Measurements from ENCODE around the gene LGR6.

DNA sequence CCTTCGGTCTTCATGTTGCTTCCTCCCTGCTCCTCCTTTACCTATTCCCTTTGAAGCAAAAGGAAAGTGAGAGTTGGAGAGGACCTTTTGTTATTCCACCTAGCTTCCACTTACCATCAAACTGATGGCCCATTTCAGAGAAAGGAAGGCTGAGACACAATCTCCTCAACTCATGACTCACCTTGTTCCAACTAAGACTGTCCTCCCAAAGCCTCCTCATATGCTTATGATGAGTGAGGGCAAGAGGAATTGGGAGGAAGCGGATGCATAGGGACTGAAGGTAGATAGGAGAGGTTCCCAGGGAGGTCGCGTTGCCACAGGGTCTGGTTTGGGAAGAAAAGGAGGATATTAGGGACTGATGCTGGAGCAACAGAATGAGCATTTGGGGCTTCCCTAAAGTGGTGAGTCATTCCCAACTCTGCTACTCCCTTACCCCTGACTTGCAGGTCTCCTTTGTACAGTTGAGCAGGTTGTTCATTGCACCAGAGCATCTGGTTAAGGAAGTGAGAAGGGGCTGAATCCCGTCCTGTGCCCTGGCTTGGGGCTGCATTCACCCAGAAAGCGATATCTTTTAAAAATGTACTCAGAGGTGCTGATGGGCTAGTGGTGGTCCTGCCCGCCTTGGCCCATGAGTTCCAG is 35.0 kb downstream of the LGR6 start:
- TF ChIP-seq, protein P1, sequence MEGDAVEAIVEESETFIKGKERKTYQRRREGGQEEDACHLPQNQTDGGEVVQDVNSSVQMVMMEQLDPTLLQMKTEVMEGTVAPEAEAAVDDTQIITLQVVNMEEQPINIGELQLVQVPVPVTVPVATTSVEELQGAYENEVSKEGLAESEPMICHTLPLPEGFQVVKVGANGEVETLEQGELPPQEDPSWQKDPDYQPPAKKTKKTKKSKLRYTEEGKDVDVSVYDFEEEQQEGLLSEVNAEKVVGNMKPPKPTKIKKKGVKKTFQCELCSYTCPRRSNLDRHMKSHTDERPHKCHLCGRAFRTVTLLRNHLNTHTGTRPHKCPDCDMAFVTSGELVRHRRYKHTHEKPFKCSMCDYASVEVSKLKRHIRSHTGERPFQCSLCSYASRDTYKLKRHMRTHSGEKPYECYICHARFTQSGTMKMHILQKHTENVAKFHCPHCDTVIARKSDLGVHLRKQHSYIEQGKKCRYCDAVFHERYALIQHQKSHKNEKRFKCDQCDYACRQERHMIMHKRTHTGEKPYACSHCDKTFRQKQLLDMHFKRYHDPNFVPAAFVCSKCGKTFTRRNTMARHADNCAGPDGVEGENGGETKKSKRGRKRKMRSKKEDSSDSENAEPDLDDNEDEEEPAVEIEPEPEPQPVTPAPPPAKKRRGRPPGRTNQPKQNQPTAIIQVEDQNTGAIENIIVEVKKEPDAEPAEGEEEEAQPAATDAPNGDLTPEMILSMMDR (conservative IDR thresholded peaks at IDR 0.05; ENCODE audit: low read depth, low read length) = no peak
- no peak for TF ChIP-seq EZH2 (IDR thresholded peaks at IDR 0.05; ENCODE audit: low read length, unreplicated experiment)
- TF ChIP-seq EZH2phosphoT487 (IDR thresholded peaks at IDR 0.05; ENCODE audit: borderline replicate concordance, low read length) = no peak

Data from PC-3 (cell line).